NCI-H1694 treated with DMSO at 0.1 percent for 48 hours (cell line): ENCODE measurements around the gene TNIK.

Source experiments
- DNase-seq: peaks from one replicate; lab custom pipeline; 2025; lab: John Stamatoyannopoulos, UW

The TNIK gene

GRCh38 chr3:171283183-171283847, 176.9 kb downstream of the TNIK start:
- no peak for DNase-seq

- no peak for DNase-seq
These were observed 178.2 kb downstream of the TNIK start for GRCh38 chr3:171282041-171282440.

- no peak for DNase-seq
These were observed 178.8 kb downstream of the TNIK start for GRCh38 chr3:171281256-171281992.

GRCh38 chr3:171279972-171280371, 180.2 kb downstream of the TNIK start:
- DNase-seq: no peak

GRCh38 chr3:171278299-171278590, 182.0 kb downstream of the TNIK start:
- DNase-seq: no peak

GRCh38 chr3:171277456-171278298, 182.5 kb downstream of the TNIK start:
- no peak for DNase-seq

GRCh38 chr3:171276923-171277322, 183.3 kb downstream of the TNIK start:
- DNase-seq: no peak

- DNase-seq: no peak
These were observed 186.0 kb downstream of the TNIK start for GRCh38 chr3:171274222-171274621.

- no peak for DNase-seq
These were observed 189.7 kb downstream of the TNIK start for GRCh38 chr3:171270541-171270940.

GRCh38 chr3:171269542-171269941, 190.7 kb downstream of the TNIK start:
- DNase-seq: no peak

- DNase-seq: no peak
These were observed 191.5 kb downstream of the TNIK start for GRCh38 chr3:171268677-171269076.

GRCh38 chr3:171267104-171267503, 193.1 kb downstream of the TNIK start:
- no peak for DNase-seq

- no peak for DNase-seq
These were observed 193.5 kb downstream of the TNIK start for GRCh38 chr3:171266740-171267073.

GRCh38 chr3:171266034-171266739, 194.0 kb downstream of the TNIK start:
- no peak for DNase-seq

GRCh38 chr3:171264758-171265157, 195.4 kb downstream of the TNIK start:
- DNase-seq: no peak

GRCh38 chr3:171262431-171262830, 197.8 kb downstream of the TNIK start:
- DNase-seq: no peak

- DNase-seq: no peak
These were observed 198.7 kb downstream of the TNIK start for GRCh38 chr3:171261487-171261886.

- DNase-seq: no peak
These were observed 199.3 kb downstream of the TNIK start for GRCh38 chr3:171260899-171261298.

GRCh38 chr3:171260466-171260865, 199.7 kb downstream of the TNIK start:
- DNase-seq: no peak

GRCh38 chr3:171258316-171258715, 201.9 kb downstream of the TNIK start:
- DNase-seq: no peak

GRCh38 chr3:171257251-171258203, 202.7 kb downstream of the TNIK start:
- no peak for DNase-seq
